Putamen (tissue), 1 donor: Measurements from ENCODE around the gene GK.
"Not testable (repeated sequence)": the region's sequence is repeated elsewhere in the genome, so short reads cannot be mapped to it uniquely, and the experiment has no call there.

Source experiments
- DNase-seq: peaks from one replicate; pipeline ENCODE4 v3.0.0-alpha.2; 2016; ENCODE audit warnings: low spot score

The GK gene

DNA sequence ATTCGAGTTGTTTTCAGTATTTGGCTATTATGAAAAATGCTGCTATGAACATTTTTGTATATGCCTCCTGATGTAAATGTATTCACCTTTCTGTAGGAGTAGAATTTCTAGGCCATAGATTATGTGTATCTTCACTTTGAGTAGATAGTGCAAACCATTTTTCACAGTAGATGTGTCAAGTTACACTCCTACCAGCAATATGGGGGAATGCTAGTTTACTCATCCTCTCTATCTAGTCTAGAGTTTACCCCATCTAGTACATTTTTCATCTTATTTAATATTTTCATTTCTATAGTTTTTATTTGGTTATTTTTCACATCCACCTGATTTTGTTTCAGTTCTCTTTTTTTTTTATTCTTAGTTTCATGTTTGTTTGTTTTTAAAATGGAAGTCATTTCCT lies 59.0 kb downstream of the GK start:
- no peak for DNase-seq

GRCh38 chrX:30713061-30713525 lies 59.9 kb downstream of the GK start:
- no peak for DNase-seq

DNA sequence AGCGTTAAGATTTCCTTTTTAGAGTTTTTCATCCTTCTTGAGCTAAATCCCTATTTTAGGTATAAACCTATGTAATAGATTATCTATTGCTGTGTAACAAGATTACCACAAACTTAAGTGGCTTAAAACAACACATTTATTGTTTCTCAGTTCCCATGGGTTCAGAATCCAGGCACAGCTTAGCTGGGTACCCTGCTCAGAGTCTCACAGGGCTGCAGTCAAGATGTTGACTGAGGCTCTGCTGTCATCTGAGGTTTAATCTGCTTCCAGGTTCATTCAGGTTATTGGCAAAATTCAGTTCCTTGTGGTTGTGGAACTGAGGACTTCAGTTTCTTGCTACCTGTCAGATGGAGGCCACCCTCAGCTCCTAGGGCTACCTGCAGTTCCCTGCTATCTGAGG lies 60.9 kb downstream of the GK start:
- DNase-seq: no peak

DNA sequence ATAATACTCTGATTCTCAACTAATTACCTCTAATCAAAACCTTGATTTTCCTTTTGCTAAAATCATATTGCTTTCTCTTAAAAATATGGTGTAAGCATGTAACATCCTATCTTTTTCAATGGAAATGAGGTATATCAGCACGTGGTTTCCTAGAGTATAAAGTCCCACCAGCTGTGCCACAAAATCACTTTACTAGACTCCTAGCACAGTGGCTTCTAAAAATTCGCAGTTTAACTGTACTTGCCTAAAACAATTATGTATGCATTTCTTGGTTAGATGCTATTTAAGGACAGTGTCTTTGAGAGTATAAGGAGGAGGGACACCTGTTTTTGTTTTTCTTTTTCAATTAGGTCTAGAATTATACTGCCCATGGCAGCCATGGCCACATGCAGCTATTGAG lies 62.8 kb downstream of the GK start:
- no peak for DNase-seq

DNA sequence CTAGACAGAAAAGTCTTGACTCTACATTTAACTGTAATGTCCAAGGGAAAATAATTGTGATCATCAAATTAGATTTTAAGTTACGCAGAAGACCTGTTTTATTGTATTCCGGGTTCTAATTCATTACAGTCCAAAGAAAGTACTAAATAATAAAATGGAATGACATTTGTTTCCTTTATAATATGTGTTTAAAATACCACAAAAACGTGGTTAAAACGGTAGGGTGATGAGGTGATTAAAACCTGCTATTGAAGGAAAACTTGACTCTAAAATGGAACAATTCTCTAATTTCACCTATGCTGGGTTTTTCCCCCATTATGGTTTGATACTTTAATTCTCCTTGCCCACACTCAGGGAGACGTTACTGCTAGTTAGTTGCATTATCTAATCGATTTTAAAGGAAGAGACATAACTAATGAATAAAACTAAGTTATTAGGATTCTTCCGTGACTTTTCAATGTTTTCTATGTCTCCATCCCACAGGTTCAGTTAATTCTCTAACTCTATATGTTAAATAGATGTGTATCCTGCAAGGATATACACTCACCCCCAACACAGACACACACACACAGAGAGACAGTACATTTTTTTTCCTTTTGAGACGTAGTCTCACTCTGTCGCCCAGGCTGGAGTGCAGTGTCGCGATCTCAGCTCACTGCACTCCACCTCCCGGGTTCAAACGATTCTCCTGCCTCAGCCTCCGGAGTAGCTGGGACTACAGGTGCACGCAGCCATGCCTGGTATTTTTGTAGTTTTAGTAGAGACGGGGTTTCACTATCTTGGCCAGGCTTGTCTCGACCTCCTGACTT lies 80.8 kb downstream of the GK start:
- DNase-seq: no peak

GRCh38 chrX:30734782-30735181 lies 81.6 kb downstream of the GK start:
- DNase-seq: no peak

DNA sequence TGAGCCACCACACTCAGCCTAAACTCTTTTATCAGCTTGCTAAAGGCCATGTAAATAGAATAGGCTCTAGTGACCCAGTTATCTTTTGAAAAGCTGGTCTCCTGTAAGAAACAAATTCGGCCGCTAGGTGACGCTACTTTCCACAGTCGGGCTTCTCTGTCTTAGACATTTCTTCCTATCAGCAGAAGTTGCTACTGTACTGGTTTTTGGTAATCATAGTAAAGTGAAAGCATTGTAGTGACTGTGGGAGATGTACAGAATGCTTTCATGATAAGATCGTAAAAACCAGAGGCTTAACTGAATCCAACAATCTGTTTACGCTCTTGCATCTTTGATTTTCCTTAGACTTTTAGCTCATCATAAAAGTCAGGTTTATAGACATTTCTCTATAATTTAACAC lies 82.6 kb downstream of the GK start:
- no peak for DNase-seq

DNA sequence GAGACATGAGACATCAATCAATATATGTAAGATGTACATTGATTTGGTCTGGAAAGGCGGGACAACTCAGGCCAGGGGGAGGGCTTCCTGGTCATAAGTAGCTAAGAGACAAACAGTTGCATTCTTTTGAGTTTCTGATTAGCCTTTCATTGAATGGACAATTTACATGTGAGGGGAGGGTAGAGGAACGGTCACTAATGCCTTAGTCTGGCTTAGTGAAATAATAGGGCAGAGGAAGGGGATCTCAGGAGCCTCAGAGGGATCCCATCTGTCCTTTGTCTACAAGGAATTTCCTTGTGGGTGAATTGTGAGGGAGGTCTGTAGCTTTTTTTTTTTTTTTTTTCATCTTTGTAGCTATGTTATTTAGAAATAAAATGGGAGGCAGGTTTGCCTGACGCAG lies 88.3 kb downstream of the GK start:
- no peak for DNase-seq

DNA sequence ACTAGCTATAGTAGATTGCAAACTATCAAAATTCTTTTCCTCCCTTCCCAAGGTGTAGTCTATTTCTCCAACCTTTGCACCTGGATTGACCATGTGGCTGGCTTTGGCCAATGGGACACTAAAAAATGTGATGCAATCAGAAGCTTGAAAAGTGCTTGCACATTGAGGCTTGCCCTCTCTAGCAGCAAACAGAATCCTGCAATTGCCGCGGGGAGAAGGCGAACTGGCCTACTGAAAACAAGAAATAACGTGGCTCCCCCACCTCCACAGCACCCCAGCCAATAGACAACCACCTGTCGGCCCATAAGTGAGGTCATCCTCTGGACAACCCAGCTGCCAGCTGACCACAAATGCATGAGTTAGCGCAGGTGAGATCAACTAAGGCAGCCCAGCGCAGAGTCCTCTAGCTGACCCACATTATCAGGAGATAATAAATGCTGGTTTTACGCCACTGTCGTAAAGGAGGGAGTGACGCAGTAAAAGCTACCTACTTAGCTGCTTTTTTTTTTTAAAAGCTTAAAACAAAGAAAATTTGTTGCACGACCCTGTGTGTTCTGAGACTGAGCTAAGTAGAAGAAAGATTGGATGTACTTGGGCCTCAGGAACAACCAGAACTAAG lies 95.2 kb downstream of the GK start:
- DNase-seq: no peak

DNA sequence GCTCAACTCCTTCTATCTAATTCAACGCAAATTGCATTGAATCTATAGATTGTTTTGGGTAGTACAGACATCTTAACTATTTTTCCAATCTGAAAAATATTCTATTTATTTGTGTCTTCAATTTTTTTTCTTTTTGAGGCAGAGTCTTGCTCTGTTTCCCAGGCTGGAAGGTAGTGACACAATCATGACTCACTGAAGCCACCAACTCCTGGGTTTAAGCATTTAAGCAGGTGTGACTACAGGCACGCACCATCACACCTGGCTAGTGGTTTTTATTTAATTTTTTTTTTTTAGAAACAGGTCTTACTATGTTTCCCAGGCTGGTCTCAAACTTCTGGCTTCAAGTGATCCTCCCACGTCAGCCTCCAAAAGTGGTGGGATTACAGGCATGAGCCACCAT lies 98.3 kb downstream of the GK start:
- no peak for DNase-seq

DNA sequence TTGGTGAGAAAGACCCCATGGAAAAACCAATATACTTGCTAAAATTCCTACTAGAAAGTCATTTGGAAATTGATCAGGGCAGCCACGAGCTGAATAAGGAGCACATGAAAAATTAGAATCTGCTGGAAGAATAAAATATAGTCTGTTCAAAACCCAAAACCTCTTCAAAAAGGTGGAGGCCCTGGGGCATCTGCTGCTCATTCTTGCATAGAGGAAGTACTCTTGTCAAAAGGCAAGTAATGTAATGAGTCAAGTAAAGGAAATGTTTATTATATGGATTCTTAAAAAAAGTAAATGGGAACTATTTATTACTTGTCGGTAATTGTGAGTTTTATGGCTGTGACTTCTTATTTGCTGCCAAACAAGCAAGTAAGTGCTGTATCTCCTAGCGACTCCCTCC lies 109.5 kb downstream of the GK start:
- DNase-seq: no peak

- not testable (repeated sequence) for DNase-seq
Measured at GRCh38 chrX:30773764-30774163, 120.5 kb downstream of the GK start.

DNA sequence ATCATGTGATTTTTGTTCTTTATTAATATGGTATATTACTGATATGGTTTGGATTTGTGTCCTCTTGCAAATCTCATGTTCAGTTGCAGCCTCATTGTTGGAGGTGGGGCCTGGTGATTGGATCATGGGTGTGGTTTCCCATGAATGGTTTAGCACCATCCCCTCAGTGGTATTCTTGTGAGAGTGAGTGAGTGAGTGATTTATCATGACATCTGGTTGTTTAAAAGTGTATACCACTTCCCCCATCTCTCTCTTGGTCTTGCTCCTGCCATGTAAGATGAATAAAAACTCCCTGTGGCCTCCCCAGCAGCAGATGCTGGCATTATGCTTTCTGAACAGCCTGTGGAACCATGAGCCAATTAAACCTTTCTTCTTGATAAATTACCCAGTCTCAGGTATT lies 124.4 kb downstream of the GK start:
- DNase-seq: no peak

DNA sequence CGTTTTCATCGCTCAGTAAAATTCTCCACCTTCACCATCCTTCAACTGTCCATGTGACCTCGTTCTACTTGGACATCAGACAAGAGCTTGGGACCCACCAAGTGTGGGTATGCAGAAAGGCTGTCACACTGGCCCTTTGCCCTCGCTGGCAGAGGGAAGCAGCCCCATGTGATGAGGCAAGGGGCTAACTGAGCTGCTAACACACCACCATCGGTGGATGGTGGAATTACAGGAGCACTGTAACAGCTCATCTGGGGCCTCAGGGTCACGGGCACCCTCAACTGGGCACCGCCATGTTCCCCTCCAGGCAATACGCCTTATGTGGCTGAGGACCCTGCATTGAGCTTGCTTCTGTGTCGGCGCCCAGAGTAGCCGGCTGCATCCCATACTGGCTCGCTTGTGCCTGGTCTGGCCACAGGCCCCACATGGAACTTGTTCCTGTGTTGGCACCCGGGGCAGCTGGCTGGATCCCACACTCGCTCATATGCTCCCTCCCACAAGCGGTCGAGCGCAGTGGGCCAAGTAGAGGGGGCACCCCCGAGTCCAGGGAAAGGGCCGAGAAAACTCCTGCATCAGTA lies 126.3 kb downstream of the GK start:
- no peak for DNase-seq
